Endodermal cell (in vitro differentiated cells): ENCODE data around the gene CETP. TPM values are rescaled to one million over a fixed set of nuclear protein-coding genes. Genes with fewer than 3 reads are reported as not detected.

ENCODE experiments used
- DNase-seq: peaks from one replicate; pipeline ENCODE4 v3.0.0-alpha.2; 2017
- H3K27ac ChIP-seq: 2 replicates; pipeline ENCODE4 v1.5.1; 2013; ENCODE audit warnings: mild to moderate bottlenecking, low read depth, low read length, moderate library complexity
- H3K27me3 ChIP-seq: 2 replicates; pipeline ENCODE4 v1.6.1; 2013; ENCODE audit warnings: mild to moderate bottlenecking, low read length, moderate library complexity; ENCODE audit not compliant: insufficient read depth, control insufficient read depth, poor library complexity, severe bottlenecking
- H3K36me3 ChIP-seq: 2 replicates; pipeline ENCODE4 v1.7.0; 2013; ENCODE audit warnings: mild to moderate bottlenecking, low read length, moderate library complexity; ENCODE audit not compliant: control insufficient read depth, insufficient read depth
- H3K4me1 ChIP-seq: one replicate; pipeline ENCODE4 v1.7.0; 2013; ENCODE audit warnings: low read length; ENCODE audit not compliant: control insufficient read depth, insufficient read depth
- H3K4me3 ChIP-seq: 2 replicates; pipeline ENCODE4 v1.5.1; 2013; ENCODE audit warnings: mild to moderate bottlenecking, low read length, moderate library complexity
- H3K9ac ChIP-seq: 2 replicates; pipeline ENCODE4 v1.6.1; 2013; ENCODE audit warnings: mild to moderate bottlenecking, low read length, moderate library complexity; ENCODE audit not compliant: poor library complexity, severe bottlenecking; ENCODE audit errors: extremely low read depth
- H3K9me3 ChIP-seq: 2 replicates; pipeline ENCODE4 v1.6.1; 2013; ENCODE audit warnings: mild to moderate bottlenecking, low read length, moderate library complexity; ENCODE audit not compliant: control insufficient read depth
- H3K27ac Mint-ChIP-seq: 2 replicates; pipeline ENCODE4 v1.8.0; 2020; ENCODE audit warnings: mixed read lengths
- H3K27me3 Mint-ChIP-seq: 2 replicates; pipeline ENCODE4 v1.8.0; 2021; ENCODE audit warnings: mild to moderate bottlenecking, mixed read lengths; ENCODE audit not compliant: insufficient read depth
- H3K36me3 Mint-ChIP-seq: 2 replicates; pipeline ENCODE4 v1.8.0; 2020; ENCODE audit warnings: low read depth, mixed read lengths
- H3K4me1 Mint-ChIP-seq: 2 replicates; pipeline ENCODE4 v1.8.0; 2020; ENCODE audit warnings: mixed read lengths
- H3K4me3 Mint-ChIP-seq: 2 replicates; pipeline ENCODE4 v1.8.0; 2020; ENCODE audit warnings: mild to moderate bottlenecking, moderate library complexity, mixed read lengths
- H3K9me3 Mint-ChIP-seq: 2 replicates; pipeline ENCODE4 v1.8.0; 2020; ENCODE audit warnings: mild to moderate bottlenecking, mixed read lengths
- CTCF ChIP-seq: fragments of 200-600 bp; sonication (generic); conservative IDR thresholded peaks from 2 replicates; pipeline ENCODE4 v1.5.0; 2021; ENCODE audit warnings: antibody characterized with exemption, mild to moderate bottlenecking
- WGBS, 2 experiments: methylation state at CpG; one replicate each; pipeline versions ENCODE4 v1.1.5 to v1.1.7; 2013; ENCODE audit warnings: missing lambda C conversion rate in 2 of 2, mixed read lengths in 1 of 2; ENCODE audit not compliant: insufficient coverage in 1 of 2, insufficient read length in 1 of 2; 5-methylcytosine and 5-hydroxymethylcytosine counted together
- total RNA-seq, 2 donors: library from RNA; stranded (reverse); fragmentation: NEBNext Ultra II Directional in 1 of 2; extraction: Animal tissue kit (Norgen Biotek cat#: 25700) in 1 of 2; gene quantifications; 2 replicates in 1 of 2; 3 replicates in 1 of 2; pipeline ENCODE4 v1.2.1, GENCODE V29; 2021

CETP gene
- total RNA-seq, 2 donors from 2014 or later: not detected

- H3K27me3 ChIP-seq: peaks cover 23% of the 10 kb centered on the region
- no peak overlapping the region for H3K27ac ChIP-seq
- Mint-ChIP-seq H3K4me3 (no peak overlapping the region), H3K4me1 (peaks cover 4% of the 10 kb centered on the region), H3K36me3 (no peaks in the 10 kb centered on the region), H3K27me3 (peaks cover 16% of the 10 kb centered on the region), H3K9me3 (no peaks in the 10 kb centered on the region), H3K27ac (no peak overlapping the region)
- no peak for DNase-seq
- H3K4me1 ChIP-seq: no peaks in the 10 kb centered on the region
- no peaks in the 10 kb centered on the region for H3K36me3 ChIP-seq
- no peak overlapping the region for H3K4me3 ChIP-seq
- no peaks in the 10 kb centered on the region for H3K9me3 ChIP-seq
- 91 to 98% methylated on average over 5 to 6 of the region's 6 CpGs for WGBS, 2 experiments
- H3K9ac ChIP-seq: no peak overlapping the region
- TF ChIP-seq CTCF: no peak
Observed at GRCh38 chr16:56998861-56999260, 37.1 kb downstream of the CETP start.

- no peak for TF ChIP-seq CTCF
- Histone ChIP-seq H3K27me3 (peaks cover 17% of the 10 kb centered on the region), H3K27ac (no peak overlapping the region), H3K4me1 (no peaks in the 10 kb centered on the region), H3K36me3 (no peaks in the 10 kb centered on the region), H3K9ac (no peak overlapping the region), H3K9me3 (no peaks in the 10 kb centered on the region), H3K4me3 (no peak overlapping the region)
- no peak overlapping the region for H3K27ac Mint-ChIP-seq
- 93% methylated on average over 3 to 11 of the region's 11 CpGs for WGBS, 2 experiments
- peaks cover 12% of the 10 kb centered on the region for H3K4me1 Mint-ChIP-seq
- no peak for DNase-seq
- H3K4me3 Mint-ChIP-seq: no peak overlapping the region
- H3K36me3 Mint-ChIP-seq: no peaks in the 10 kb centered on the region
- H3K27me3 Mint-ChIP-seq: peaks cover 10% of the 10 kb centered on the region
- no peaks in the 10 kb centered on the region for H3K9me3 Mint-ChIP-seq
Observed at GRCh38 chr16:56999409-57000270, 37.9 kb downstream of the CETP start.

- H3K27ac Mint-ChIP-seq: no peak overlapping the region
- no peak overlapping the region for H3K4me3 ChIP-seq
- peaks cover 16% of the 10 kb centered on the region for H3K4me1 Mint-ChIP-seq
- no peak for TF ChIP-seq CTCF
- no peak overlapping the region for H3K27ac ChIP-seq
- peaks cover 9% of the 10 kb centered on the region for H3K27me3 Mint-ChIP-seq
- no peak for DNase-seq
- no peak overlapping the region for H3K9ac ChIP-seq
- no peaks in the 10 kb centered on the region for H3K36me3 ChIP-seq
- H3K4me1 ChIP-seq: no peaks in the 10 kb centered on the region
- no peaks in the 10 kb centered on the region for H3K9me3 ChIP-seq
- H3K27me3 ChIP-seq: peaks cover 10% of the 10 kb centered on the region
- WGBS, 2 experiments: 71 to 91% methylated on average over 4 to 5 of the region's 5 CpGs
- H3K4me3 Mint-ChIP-seq: no peak overlapping the region
- no peaks in the 10 kb centered on the region for H3K36me3 Mint-ChIP-seq
- H3K9me3 Mint-ChIP-seq: no peaks in the 10 kb centered on the region
Observed at GRCh38 chr16:57000271-57001025, 38.7 kb downstream of the CETP start.
